ENCODE results near the gene PTAFR. TPM values are rescaled to one million over a fixed set of nuclear protein-coding genes. Genes with fewer than 3 reads are reported as not detected.
"Not testable (repeated sequence)": the region's sequence is repeated elsewhere in the genome, so short reads cannot be mapped to it uniquely, and the experiment has no call there.

The PTAFR gene
- total RNA-seq, 1 donor from 2014 or later: 2.5 TPM

DNA sequence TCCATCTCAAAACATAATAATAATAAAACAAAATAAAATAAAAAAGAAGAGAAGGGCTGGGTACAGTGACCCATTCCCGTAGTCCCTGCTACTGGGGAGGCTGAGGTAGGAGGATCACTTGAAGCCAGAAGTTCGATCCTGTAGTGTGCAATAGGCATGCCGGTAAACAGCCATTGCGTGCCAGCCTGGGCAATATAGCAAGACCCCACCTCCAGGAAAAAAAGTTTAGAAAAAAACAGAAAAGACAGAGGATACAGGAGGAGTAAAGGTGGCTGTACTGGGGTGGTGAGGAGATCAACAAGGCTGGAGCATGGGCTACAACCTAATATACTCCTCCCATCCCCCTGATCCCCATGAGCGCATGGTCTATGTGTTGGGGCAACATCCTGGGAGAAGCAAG is 30.8 kb downstream of the PTAFR start:
- DNase-seq (ENCODE audit: low read depth): no peak

DNA sequence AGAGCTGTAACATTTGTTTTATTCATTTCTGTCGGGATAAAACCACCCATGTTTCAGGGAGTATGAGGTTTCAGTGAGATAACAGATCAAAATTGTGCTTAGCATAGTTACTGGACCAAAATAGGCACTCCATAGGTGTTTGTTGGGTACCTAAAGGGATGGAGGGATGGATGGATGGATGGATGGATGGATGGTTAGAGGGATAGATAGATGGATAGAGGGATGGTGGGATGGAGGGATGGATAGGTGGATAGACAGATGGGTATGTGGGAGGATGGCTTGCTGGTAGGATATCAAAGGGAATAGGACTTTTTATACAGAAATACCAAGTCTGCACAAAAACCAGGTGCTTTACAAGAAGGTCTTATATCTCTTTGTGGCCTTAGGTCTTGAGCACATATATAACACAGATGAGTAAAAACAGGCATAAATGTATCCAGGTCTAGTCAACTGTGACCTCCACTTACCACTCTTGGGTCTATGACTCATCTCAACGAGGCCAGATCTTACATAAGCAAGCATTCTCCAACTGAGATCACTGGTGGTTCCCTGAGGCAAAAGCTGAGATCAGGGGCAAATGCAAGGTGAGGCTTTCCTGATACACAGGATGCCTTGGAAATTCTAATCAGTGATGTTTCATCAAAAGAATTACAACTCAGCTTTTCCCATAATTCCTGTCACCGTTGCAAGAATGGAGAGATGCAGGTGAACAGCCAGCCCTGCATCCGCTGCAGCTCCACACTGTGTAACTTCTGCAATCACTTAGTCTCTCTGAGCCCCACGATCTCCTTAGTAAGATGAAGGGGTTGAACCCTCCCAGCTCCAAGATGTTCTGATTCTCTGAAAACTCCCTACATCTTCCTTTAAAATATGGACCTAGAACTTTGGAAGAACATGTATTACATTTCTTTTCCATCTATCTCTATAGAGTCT is 32.0 kb downstream of the PTAFR start:
- DNase-seq (ENCODE audit: low read depth): peak; percentile 96

DNA sequence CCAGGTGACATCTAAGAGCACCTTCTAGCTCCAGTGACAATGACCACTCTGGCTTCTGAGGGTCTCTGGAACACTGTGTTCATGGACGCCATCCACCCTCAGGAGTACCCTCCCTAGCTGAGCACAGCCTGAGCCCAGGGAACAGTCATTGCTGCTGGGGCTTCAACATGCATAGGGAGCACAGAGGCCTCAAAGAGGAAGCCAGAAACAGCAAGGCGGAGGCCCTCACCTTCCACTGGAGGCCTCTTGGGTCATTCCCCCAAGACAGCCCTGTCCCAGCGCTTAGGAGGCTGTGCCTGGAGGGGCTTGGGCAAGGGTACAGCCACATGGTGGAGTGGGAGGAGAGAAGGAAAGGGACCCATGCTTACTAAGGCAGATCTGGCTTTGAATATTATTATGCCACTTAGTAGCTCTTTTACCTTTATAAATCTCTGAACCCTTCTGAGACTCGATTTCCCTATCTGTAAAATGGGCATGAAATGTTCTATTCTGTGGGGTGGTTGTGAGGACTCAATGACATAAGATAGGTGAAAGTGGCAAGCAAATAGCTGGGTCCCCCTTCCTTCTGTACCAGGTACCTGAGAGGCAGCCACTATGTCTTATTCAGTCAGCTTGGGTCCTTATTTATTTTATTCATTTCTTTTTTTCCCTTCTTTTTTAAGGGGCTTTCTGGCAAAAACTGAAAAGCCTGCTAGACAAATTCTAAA is 32.8 kb downstream of the PTAFR start:
- DNase-seq (ENCODE audit: low read depth): no peak

DNA sequence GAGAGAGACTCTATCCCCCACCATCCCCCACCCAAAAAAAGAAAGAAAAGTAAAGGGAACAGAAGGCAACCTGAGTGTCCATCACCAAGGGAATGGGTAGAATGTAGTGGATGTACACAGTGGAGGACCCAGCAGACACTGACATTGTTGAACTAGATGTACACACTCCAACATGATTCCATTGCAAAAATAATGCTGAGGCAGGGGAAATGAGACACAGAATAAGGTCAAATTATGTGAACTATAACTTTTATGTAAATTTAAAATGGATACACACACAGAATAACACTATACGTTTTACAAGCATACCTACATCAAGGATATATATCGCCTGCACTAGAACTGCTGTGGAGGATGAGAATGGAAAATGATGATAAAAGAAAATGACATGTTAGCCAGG is 34.8 kb downstream of the PTAFR start:
- no peak for DNase-seq (ENCODE audit: low read depth)

DNA sequence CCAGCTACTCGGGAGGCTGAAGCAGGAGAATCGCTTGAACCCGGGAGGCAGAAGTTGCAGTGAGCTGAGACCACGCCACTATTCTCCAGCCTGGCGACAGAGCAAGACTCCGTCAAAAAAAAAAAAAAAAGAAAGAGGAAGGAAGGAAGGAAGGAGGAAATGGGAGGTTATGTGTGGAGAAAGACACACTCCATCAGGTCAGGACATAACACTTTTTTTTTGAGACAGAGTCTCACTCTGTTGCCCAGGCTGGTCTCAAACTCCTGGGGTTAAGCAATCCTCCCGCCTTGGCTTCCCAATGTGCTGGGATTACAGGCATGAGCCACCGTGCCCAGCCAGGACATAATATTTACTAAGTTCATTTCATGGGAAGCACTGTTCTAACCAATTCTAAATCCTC is 36.6 kb downstream of the PTAFR start:
- not testable (repeated sequence) for DNase-seq (ENCODE audit: low read depth)

DNA sequence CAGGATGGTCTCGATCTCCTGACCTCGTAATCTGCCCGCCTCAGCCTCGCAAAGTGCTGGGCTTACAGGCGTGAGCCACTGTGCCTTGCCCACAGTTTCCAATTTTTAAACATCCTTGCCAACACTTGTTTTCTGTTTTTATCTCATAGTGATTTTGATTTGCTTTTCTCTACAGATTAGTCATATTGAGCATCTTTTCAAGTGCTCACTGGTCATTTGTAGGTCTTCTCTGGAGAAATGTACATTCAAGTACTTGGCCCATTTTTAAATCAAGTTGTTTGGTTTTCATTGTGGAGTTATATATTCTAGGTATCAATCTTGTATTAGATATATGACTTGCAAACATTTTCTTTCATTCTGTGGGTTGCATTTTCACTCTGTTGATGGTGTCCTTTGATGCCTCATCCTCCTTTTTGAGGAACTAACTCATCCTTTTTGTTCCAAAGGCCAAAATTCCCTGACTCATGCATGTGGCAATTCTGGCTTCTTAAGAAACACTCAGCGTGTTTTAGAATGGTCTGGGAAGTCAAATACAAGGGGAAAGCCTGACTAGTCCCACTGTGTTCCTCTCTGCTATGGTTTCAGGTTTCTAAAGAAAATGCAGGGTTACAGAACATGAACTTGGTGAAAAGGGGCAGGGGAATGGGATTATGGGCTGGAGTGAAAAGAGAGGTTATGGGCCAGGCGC is 37.3 kb downstream of the PTAFR start:
- peak; percentile 71 for DNase-seq (ENCODE audit: low read depth)

DNA sequence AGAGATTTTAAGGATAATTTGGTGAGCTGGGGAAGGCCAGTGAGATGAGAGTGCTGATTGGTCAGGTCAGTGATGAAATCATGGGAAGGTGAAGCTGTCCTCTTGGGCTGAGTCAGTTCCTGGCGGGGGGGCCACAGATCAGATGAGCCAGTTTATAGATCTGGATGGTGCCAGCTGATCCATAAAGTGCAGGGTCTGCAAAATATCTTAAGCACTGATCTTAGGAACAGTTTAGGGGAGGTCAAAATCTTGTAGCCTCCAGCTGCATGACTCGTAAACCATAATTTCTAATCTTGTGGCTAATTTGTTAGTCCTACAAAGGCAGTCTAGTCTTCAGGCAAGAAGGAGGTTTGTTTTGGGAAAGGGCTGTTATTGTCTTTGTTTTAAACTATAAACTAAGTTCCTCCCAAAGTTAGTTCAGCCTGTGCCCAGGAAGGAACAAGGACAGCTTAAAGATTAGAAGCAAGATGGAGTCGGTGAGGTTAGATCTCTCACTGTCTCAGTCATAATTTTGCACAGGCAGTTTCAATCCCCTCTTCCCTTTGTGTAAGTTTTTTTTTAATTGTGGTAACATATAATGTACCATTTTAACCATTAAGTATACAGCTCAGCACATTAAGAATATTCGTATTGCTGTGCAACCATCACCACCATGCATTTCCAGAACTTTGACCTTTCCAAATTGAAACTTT is 39.4 kb downstream of the PTAFR start:
- peak; percentile 65 for DNase-seq (ENCODE audit: low read depth)

DNA sequence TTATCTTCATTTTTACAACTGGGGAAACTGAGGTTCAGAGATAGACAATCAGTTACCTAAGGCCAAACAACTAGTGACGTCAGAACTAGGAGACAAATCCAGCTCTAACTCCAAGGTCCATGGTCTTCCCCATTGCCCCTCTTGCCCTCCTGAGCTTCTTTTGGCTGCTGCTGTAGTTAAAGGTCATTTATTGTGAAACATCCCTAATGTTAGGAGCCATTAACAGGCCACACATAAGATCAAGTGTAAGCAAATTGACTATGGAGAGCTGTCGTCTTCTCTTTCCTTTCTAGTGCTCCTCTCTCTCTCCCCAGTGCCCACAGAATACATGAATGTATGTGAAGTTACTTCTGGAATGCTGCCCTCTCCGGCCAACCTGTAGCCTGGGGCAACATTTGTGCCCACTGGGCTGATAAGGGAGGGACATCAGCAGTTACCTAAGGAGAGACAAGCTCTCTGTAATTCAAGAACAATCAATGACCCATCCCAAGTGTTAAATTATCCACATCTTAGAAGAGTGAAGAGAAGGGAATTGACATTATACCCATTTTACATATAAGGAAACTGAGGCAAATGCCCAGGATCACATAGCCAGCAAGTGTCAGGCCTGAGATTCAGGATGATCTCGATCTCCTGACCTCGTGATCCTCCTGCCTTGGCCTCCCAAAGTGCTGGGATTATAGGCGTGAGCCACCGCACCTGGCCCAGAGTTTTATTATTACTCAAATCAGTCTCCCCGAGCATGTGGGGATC is 40.1 kb downstream of the PTAFR start:
- no peak for DNase-seq (ENCODE audit: low read depth)

DNA sequence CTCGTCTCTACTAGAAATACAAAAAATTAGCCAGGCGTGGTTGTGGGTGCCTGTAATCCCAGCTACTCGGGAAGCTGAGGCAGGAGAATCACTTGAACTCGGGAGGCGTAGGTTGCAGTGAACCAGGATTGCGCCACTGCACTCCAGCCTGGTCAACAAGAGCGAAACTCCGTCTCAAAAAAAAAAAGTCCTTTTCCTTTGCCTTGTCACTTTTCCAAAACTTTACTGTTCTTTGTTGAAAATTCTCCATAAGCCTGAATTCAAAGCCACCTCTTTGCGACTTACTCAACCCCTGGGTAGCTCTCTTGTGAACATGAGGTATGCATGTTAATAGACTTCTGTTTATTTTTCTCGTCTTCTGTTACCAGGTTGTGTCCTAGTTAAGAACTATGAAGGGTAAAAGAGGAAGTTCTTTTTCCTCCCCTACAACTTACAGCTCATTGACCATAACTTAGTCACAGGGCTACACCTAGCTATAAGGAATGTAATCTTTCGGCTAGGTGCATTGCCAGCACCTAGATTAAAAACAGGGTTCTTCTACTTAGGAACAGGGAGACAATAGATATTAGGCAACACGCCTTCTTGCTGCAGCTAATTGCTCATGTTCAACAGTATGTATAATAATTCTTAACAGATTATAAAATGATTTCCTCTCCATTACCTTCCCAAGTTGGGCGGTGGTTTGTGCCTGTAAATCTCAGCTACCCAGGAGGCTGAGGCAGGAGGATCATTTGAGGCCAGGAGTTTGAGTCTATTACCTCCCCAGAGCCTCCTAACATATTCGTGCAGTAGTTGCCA is 40.9 kb downstream of the PTAFR start:
- DNase-seq (ENCODE audit: low read depth): peak; percentile 98

DNA sequence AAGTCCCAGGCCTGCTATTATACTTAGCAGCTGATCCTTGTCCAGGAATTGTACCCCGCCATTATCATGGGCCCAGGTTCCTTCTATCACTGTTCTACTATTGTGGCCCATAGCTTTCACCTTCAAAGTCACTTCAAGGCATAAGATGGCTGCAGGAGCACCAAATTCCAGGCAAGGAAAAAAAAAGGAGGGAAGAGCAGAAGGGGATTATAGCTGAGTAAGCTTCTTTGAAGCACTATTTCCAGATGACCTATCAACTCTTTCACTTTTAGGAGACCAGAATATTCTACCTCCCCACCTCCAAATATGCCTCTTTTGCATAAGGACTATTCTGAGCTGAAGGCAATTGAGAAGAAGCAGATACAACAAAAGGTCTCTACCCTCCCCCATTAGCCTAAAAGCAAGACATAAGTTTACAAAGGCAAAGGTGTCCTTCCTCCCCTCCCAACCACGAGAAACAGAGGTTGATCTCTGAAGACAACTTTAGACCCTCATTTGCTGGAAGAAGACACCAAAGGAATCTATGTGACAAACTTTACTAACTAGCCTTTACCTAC is 41.8 kb downstream of the PTAFR start:
- DNase-seq (ENCODE audit: low read depth): no peak

DNA sequence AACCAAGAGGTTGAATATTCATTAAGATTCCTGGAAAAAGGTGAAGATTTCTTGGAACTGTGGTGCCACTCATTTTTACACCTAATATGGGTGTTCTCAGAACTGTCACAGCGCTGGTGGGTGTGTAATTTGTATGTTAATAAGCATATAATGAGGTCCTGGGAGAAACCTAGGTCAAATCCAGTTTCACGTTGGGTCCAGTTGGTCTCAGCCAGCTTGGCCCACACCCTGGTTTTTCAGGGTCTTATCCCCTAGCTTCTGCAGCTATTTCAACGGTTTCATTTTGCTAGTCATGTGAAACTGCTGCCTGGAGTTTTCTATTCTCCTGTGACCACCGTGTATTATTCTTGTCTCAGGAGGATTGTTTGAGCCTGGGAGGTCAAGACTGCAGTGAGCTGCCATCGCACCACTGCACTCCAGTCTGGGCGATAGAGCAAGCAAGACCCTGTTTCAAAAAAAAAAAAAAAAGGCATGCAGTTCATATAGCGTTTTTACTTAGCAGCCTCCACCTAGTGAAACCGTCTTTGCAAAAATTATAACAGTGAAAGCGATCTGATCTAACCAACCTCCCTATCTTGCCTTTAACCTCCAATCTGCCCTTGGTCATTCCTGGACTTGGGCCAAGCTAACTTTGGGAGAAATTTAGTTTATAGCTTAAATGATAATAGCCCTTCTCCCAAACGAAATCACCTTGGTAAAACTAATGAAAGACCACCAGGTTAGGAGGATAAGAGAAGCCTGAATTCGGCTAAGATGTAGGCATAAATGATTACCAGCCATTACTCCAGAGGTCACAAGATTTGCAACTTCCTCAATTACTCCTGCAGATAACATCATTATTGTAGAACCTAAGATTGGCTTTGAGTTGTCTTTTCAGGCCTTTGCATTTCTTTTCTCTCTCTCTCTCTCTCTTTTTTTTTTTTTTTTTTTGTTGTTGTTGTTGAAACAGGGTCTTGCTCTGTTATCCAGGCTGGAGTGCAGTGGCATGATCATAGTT is 44.0 kb downstream of the PTAFR start:
- DNase-seq (ENCODE audit: low read depth): peak; percentile 56

DNA sequence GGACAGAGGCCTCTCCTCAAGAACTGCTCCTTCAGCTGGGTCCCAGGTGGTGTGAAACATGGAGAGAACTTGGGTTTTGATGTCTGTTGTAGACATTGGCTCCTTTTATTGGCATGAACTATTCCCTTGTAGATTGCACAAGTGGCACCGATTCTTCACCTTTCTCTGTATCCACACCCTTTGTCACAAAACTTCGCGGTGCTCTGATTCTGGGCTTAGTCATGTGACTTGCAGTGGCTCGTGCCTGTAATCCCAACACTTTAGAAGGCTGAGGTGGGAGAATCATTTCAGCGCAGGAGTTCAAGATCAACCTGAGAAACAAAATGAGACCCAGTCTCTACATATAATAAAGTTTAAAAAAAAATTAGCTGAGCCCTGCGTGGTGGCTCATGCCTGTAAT is 45.6 kb downstream of the PTAFR start:
- DNase-seq (ENCODE audit: low read depth): no peak

DNA sequence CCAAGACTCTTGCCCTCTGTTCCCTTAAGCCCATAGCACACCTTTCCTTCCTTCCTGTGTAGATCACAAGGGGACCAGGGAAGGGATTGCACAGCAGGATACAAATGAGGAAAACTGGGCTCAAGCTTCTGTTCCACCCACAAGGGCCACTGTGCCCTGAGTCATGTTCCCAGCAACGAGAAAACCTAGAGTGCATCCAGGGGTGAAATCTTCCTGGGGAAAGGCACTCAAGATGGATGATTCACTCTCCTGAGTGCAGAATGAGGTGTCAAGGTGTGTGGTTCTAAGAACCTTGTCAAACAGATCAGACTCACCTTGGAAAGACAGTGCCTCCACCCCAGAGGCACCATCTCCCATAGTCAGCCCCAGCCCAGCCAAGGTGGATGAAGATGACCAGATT is 47.3 kb downstream of the PTAFR start:
- DNase-seq (ENCODE audit: low read depth): peak; percentile 98

DNA sequence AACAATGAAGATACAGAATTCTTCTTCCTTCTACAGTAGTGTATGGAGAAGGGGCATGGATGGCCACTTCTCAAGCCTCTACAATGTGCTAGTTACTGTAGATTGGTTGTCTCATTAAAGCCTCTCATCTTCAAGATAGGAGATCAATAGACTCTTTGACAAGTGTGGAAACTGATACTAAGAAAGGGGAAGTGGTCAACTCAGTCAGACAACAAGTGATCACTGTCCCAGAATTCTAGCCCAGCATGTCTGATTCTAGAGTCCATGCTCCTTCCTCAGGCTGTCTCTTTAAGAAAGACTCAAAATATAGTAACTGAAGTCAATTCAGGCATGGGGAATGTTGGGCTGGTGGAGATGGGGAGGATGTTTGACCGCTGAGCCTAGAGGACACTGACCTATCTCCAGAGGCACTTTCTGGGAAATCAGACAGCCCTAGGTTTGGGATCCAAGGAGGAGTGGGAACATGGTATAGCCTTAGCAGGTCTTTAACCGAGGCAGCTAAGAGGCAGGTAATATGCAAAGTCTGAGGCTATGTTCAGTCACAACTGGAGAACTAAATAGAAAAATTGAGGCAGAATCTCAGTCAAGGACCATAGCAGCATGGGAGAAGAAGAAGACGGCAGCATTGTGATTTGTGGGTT is 48.8 kb downstream of the PTAFR start:
- no peak for DNase-seq (ENCODE audit: low read depth)

DNA sequence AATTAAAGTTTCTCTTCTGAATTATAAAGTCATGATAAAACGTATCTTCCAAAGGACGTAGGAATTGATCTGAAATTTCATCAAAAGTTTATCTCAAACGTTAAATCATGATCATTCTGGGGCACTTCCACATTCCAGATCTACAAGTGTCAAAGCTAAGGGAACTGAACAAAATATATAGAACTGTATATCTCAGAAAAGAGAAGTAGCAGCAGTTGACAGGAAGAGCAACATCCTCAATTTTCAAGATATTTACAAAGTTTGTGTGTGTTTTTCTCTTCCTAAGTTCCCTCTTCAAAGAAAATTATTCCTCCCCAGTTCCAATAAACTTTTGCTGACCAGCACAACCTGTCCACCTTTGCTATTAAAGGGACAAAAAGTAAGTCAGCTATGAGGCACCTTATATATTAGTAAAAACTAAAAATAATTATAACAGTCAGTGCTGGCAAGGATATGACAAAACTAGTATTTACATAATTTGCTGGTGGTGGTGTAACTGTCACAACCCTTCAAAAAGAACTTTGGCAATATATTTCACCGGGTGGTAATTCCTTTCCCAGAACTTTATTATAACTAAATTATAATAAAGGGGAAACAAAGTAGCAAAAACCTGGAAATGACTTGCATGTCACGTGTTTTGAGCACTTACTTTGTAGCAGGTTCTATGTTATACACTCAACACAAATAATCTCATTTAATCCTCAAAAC is 49.6 kb downstream of the PTAFR start:
- DNase-seq (ENCODE audit: low read depth): no peak

DNA sequence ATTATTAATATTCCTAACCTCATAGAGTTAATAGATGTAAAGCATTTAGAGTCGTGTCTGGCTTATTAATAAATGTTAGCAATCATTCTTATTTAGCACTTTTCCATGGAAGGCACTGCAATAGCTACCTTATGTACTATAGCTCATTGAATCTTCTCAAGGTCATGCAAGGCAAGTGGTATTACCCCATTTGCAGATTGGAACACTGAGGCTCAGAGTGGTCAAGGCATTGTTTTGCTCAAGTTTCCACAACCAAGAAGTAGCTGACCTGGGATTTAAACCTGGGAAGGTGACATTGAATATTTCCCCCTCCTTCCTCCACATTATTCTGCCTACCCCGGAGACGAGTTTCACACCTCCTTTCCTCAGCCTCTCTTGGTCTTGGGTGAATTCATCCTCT is 50.3 kb downstream of the PTAFR start:
- DNase-seq (ENCODE audit: low read depth): no peak

DNA sequence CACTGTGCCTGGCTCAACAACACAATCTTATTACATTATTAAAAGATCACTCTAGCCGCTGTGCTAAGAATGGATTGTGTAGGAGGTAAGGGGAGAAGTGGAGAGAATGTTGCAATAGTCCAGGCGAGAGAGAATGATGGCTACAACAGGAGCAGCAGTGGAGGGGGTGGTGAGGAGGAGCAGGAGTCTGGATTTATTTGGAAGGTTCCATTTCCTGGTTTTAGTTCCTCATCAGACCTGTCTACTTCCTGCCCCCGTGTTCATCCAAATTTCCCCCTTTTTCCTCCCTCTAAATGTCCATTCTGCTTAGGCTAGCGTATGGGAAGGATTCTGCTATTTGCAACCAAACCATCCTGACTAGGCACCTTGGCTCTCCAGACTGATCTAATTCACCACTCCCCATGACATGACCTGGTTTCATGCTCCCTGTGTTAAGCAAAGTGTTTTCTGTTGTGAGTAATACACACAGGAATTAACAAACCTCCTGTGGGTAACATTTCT is 53.0 kb downstream of the PTAFR start:
- peak; percentile 97 for DNase-seq (ENCODE audit: low read depth)
